GM18868 (cell line): Measurements from ENCODE around the gene TCHP.
"Not testable (repeated sequence)": the region's sequence is repeated elsewhere in the genome, so short reads cannot be mapped to it uniquely, and the experiment has no call there.

ENCODE experiments used
- ATAC-seq: cut with Tn5 transposase; IDR thresholded peaks from one replicate; pipeline ENCODE4 v1.9.1; 2021; ENCODE audit warnings: mild to moderate bottlenecking, moderate library complexity; ENCODE audit not compliant: unreplicated experiment

The TCHP gene

GRCh38 chr12:109879351-109880042, 20.6 kb upstream of the TCHP start:
- no peak for ATAC-seq

GRCh38 chr12:109880043-109880931, 19.8 kb upstream of the TCHP start, which contains the start of gene GLTP:
TSS of gene GLTP (minus strand) at chr12:109880541. CDS start at chr12:109880374, 167 bp downstream.
- peak; percentile 88 for ATAC-seq

GRCh38 chr12:109880938-109881337, 19.1 kb upstream of the TCHP start:
- ATAC-seq: no peak

- ATAC-seq: no peak
Measured at GRCh38 chr12:109881752-109882151, 18.3 kb upstream of the TCHP start.

GRCh38 chr12:109883461-109883860, 16.6 kb upstream of the TCHP start:
- ATAC-seq: no peak

GRCh38 chr12:109885616-109886015, 14.5 kb upstream of the TCHP start:
- ATAC-seq: no peak

- no peak for ATAC-seq
Measured at GRCh38 chr12:109888179-109889020, 11.7 kb upstream of the TCHP start.

GRCh38 chr12:109890620-109891170, 9.4 kb upstream of the TCHP start:
- ATAC-seq: no peak

- not testable (repeated sequence) for ATAC-seq
Measured at GRCh38 chr12:109891731-109892130, 8.3 kb upstream of the TCHP start.

- no peak for ATAC-seq
Measured at GRCh38 chr12:109892165-109892715, 7.8 kb upstream of the TCHP start.

- peak; percentile 80 for ATAC-seq
Measured at GRCh38 chr12:109892748-109893147, 7.3 kb upstream of the TCHP start.

GRCh38 chr12:109893261-109893995, 6.6 kb upstream of the TCHP start:
- peak; percentile 13 for ATAC-seq

- ATAC-seq: no peak
Measured at GRCh38 chr12:109894939-109895338, 5.1 kb upstream of the TCHP start.

GRCh38 chr12:109896188-109896587, 3.9 kb upstream of the TCHP start:
- no peak for ATAC-seq

- no peak for ATAC-seq
Measured at GRCh38 chr12:109897029-109897428, 3.0 kb upstream of the TCHP start.

GRCh38 chr12:109899345-109899744, 729 bp upstream of the TCHP start:
- ATAC-seq: not testable (repeated sequence)

- ATAC-seq: no peak
Measured at GRCh38 chr12:109900752-109901580, 892 bp downstream of the TCHP start.

- no peak for ATAC-seq
Measured at GRCh38 chr12:109902891-109903418, 2.9 kb downstream of the TCHP start.

- ATAC-seq: no peak
Measured at GRCh38 chr12:109905301-109905700, 5.2 kb downstream of the TCHP start.
